SK-N-MC (cell line): ENCODE measurements around the gene MAGI1.

Experiments
- DNase-seq: peaks from one replicate; pipeline ENCODE4 v3.0.0-alpha.2; 2011; ENCODE audit warnings: low read depth, low spot score
- H3K27ac ChIP-seq: fragments of 200-600 bp; sonication (generic); 2 replicates; pipeline ENCODE4 v1.5.1; 2016; ENCODE audit warnings: mixed run types
- H3K36me3 ChIP-seq: fragments of 200-600 bp; sonication (generic); 2 replicates; pipeline ENCODE4 v1.6.1; 2017; ENCODE audit warnings: antibody characterized with exemption, low read length, mixed read lengths; ENCODE audit not compliant: insufficient read depth
- H3K4me3 ChIP-seq: fragments of 200-600 bp; sonication (generic); 2 replicates; pipeline ENCODE4 v1.5.1; 2016
- H3K9ac ChIP-seq: fragments of 200-600 bp; sonication (generic); 2 replicates; pipeline ENCODE4 v1.8.0; 2017; ENCODE audit warnings: mixed run types, mixed read lengths; ENCODE audit not compliant: insufficient read length
- H3K9me3 ChIP-seq: fragments of 200-600 bp; sonication (generic); 2 replicates; pipeline ENCODE4 v1.6.1; 2017; ENCODE audit warnings: low read depth, mild to moderate bottlenecking, antibody characterized with exemption, low read length, moderate library complexity, mixed read lengths
- EZH2 ChIP-seq: fragments of 200-600 bp; sonication (generic); IDR thresholded peaks from one replicate; pipeline ENCODE4 v1.6.1; 2017; ENCODE audit warnings: antibody characterized with exemption
- FOXP2 ChIP-seq: optimal IDR thresholded peaks from 2 replicates; pipeline ENCODE3; 2011; ENCODE audit warnings: mild to moderate bottlenecking, moderate library complexity; ENCODE audit not compliant: insufficient read depth; ENCODE audit errors: extremely low read length, control extremely low read depth
- POLR2AphosphoS5 ChIP-seq: IDR thresholded peaks from 2 replicates; pipeline ENCODE4 v1.6.1; 2012; ENCODE audit warnings: mild to moderate bottlenecking, low read depth, low read length, borderline replicate concordance

The MAGI1 gene

DNA sequence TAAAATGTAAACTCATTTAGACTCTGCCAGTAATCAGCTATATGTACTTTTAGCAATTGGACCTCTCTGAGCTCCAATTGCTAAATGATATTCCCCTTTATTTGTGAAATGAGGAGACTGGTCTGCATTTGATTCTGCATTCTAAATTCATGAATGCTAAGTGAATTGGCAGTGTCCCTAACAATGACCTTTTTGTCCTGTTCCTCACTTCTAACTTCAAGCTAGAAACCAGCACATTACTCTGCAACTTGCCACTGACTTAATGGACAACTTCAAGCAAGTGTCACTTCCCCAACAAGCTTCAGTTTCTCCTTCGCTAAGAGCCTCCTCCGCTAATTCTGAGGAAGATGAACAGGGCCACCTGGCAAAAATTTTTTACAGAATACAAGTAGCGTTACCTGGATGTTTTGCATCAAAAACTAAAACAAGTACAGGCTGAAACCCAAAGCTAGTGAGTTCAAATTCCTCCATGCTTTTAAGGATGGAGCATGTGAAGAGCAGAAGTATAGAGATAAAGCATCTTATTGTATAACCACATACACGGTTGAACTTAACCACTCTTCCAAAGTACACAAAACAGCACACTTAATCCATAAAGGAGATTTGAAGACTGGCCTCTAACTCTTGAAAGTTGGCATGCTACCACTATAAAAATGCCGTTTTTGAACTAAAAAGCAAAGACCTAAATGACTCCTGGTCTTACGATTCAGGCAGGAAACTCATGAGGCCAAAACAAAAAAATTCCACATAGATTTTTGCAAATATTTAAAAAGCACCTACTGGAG lies 207.6 kb downstream of the MAGI1 start:
- DNase-seq, result no peak
- no peak overlapping the region for H3K9ac ChIP-seq
- H3K9me3 ChIP-seq, result no peaks in the 10 kb centered on the region
- no peaks in the 10 kb centered on the region for H3K36me3 ChIP-seq
- TF ChIP-seq POLR2AphosphoS5 (no peak), FOXP2 (no peak), EZH2 (no peak)
- no peak overlapping the region for H3K27ac ChIP-seq
- no peak overlapping the region for H3K4me3 ChIP-seq

DNA sequence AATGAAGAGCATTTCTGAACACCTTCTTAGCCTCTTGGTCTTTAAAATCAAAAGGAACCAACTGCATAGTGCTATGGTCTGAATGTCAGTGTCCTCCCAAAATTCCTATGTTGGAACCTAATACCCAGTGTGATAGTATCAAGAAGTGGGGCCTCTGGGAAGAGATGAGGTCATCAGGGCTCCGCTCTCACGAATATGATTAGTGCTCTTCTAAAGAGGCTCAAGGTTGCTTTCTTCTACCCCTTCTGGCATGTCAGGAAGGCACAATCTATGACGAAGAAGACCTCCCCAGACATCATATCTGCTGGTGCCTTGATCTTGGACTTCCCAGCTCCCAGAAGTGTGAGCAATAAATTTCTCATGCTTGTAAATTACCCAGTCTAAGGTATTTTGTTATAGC lies 209.5 kb downstream of the MAGI1 start:
- Histone ChIP-seq H3K9me3 (no peaks in the 10 kb centered on the region), H3K36me3 (no peaks in the 10 kb centered on the region), H3K9ac (no peak overlapping the region), H3K27ac (no peak overlapping the region), H3K4me3 (no peak overlapping the region)
- no peak for DNase-seq
- TF ChIP-seq FOXP2, result no peak

DNA sequence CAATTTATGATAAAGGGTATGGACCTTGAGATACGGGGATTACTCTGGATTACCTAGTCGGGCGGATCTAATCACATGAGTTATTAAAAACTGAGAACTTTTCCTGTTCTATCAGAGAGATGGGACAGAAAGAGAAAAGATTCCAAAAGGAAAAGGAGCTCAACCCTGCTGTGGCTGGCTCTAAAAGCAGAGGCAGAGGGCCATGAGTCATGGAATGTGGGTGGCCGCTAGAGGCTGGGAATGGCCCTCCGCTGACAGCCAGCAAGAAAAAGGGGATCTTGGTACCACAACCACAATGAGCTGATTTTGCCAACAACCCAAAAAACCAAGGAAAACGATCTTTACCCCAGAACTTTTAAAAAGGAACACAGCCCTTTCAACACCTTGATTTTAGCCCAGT lies 210.0 kb downstream of the MAGI1 start:
- Histone ChIP-seq H3K9ac (no peak overlapping the region), H3K36me3 (no peaks in the 10 kb centered on the region), H3K9me3 (no peaks in the 10 kb centered on the region), H3K4me3 (no peak overlapping the region), H3K27ac (no peak overlapping the region)
- TF ChIP-seq POLR2AphosphoS5 (no peak), FOXP2 (no peak), EZH2 (no peak)
- DNase-seq, result no peak

GRCh38 chr3:65827076-65827475 lies 211.6 kb downstream of the MAGI1 start:
- no peaks in the 10 kb centered on the region for H3K36me3 ChIP-seq
- TF ChIP-seq EZH2 (no peak), FOXP2 (no peak), POLR2AphosphoS5 (no peak)
- H3K4me3 ChIP-seq, result no peak overlapping the region
- no peaks in the 10 kb centered on the region for H3K9me3 ChIP-seq
- H3K27ac ChIP-seq, result no peak overlapping the region
- no peak for DNase-seq
- H3K9ac ChIP-seq, result no peak overlapping the region

GRCh38 chr3:65824166-65824565 lies 214.6 kb downstream of the MAGI1 start:
- TF ChIP-seq POLR2AphosphoS5 (no peak), FOXP2 (no peak), EZH2 (no peak)
- DNase-seq, result no peak
- Histone ChIP-seq H3K9me3 (no peaks in the 10 kb centered on the region), H3K4me3 (no peak overlapping the region), H3K9ac (no peak overlapping the region), H3K36me3 (no peaks in the 10 kb centered on the region), H3K27ac (no peak overlapping the region)

DNA sequence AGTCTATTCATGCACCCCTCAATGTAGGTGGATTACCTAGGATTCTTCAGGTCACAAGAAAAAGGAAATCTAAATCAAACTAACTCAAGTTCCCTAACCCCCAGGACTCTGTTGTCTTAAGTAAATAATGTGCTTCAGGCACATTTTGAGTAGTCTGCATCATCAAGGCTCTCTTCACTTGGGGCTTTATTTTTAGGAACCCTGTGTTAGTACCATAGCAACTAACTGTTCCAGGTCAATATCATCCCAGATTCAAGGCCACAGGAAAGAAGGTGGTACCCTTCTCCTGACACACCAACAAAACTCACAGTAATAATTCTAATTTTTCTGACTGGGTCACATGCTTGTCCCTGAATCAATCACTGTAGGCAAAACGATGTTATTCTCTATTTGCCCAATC lies 218.1 kb downstream of the MAGI1 start:
- Histone ChIP-seq H3K9ac (no peak overlapping the region), H3K36me3 (no peaks in the 10 kb centered on the region), H3K9me3 (no peaks in the 10 kb centered on the region), H3K4me3 (no peak overlapping the region), H3K27ac (no peak overlapping the region)
- no peak for DNase-seq
- TF ChIP-seq EZH2 (no peak), FOXP2 (no peak), POLR2AphosphoS5 (no peak)

DNA sequence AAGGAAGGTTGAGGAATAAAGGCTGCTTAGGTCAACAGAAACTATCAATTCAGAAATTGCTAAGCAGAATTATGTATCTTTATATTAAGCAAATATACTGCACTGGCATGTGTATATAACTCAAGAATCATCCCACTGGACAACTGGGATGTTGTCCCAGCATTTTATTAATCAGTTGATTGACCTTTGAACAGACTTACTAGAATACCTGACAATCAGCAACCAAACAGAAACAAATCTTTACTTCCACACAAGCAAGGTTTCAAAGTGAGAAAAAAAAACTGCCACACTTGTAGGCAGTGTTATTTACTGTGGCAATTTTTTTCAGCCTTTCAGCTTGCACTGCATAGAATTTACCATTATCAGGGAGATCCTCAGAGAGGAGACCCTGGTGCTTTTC lies 218.8 kb downstream of the MAGI1 start:
- no peak overlapping the region for H3K27ac ChIP-seq
- no peaks in the 10 kb centered on the region for H3K36me3 ChIP-seq
- H3K9ac ChIP-seq, result no peak overlapping the region
- no peak for DNase-seq
- TF ChIP-seq POLR2AphosphoS5 (no peak), FOXP2 (no peak), EZH2 (no peak)
- no peaks in the 10 kb centered on the region for H3K9me3 ChIP-seq
- H3K4me3 ChIP-seq, result no peak overlapping the region

- Histone ChIP-seq H3K9ac (no peak overlapping the region), H3K9me3 (no peaks in the 10 kb centered on the region), H3K4me3 (no peak overlapping the region), H3K36me3 (no peaks in the 10 kb centered on the region), H3K27ac (no peak overlapping the region)
- DNase-seq, result no peak
- no peak for TF ChIP-seq FOXP2
- TF ChIP-seq EZH2, result no peak
- no peak for TF ChIP-seq POLR2AphosphoS5
These were observed 221.1 kb downstream of the MAGI1 start for GRCh38 chr3:65817553-65818126.
